HUES6 (cell line): ENCODE results near the gene SLC39A1.

Experiments
- H3K27ac ChIP-seq: 2 replicates; pipeline ENCODE4 v1.7.0; 2013; ENCODE audit warnings: low read depth, mild to moderate bottlenecking, low read length, inconsistent platforms
- H3K27me3 ChIP-seq: 2 replicates; pipeline ENCODE4 v1.6.1; 2013; ENCODE audit warnings: low read length; ENCODE audit not compliant: control insufficient read depth, insufficient read depth
- H3K36me3 ChIP-seq: 2 replicates; pipeline ENCODE4 v1.6.1; 2013; ENCODE audit warnings: low read length; ENCODE audit not compliant: control insufficient read depth, insufficient read depth
- H3K4me1 ChIP-seq: 2 replicates; pipeline ENCODE4 v1.6.1; 2013; ENCODE audit warnings: low read length; ENCODE audit not compliant: control insufficient read depth, insufficient read depth
- H3K4me3 ChIP-seq: 2 replicates; pipeline ENCODE4 v1.5.1; 2013; ENCODE audit warnings: low read depth, low read length
- H3K9ac ChIP-seq: one replicate; pipeline ENCODE4 v1.6.1; 2013; ENCODE audit warnings: mild to moderate bottlenecking, low read length
- H3K9me3 ChIP-seq: 2 replicates; pipeline ENCODE4 v1.6.1; 2013; ENCODE audit warnings: low read depth, low read length; ENCODE audit not compliant: control insufficient read depth, insufficient read depth

SLC39A1 gene

GRCh38 chr1:153973525-153973924, 10.2 kb upstream of the SLC39A1 start:
- Histone ChIP-seq H3K4me1 (peaks cover 8% of the 10 kb centered on the region), H3K27ac (no peak overlapping the region), H3K36me3 (peaks cover 29% of the 10 kb centered on the region)

GRCh38 chr1:153973071-153973470, 9.7 kb upstream of the SLC39A1 start:
- H3K27ac ChIP-seq, result no peak overlapping the region
- no peak overlapping the region for H3K9ac ChIP-seq

More at GRCh38 chr1:153973525-153973924, 10.2 kb upstream of the SLC39A1 start:
- no peak overlapping the region for H3K9ac ChIP-seq
- no peak overlapping the region for H3K4me3 ChIP-seq
- H3K9me3 ChIP-seq, result no peaks in the 10 kb centered on the region
- no peaks in the 10 kb centered on the region for H3K27me3 ChIP-seq

GRCh38 chr1:153970346-153970745, 7.0 kb upstream of the SLC39A1 start:
- no peak overlapping the region for H3K9ac ChIP-seq
- H3K36me3 ChIP-seq, result peaks cover 23% of the 10 kb centered on the region
- H3K4me1 ChIP-seq, result peaks cover 8% of the 10 kb centered on the region
- no peaks in the 10 kb centered on the region for H3K27me3 ChIP-seq
- H3K4me3 ChIP-seq, result no peak overlapping the region
- H3K9me3 ChIP-seq, result no peaks in the 10 kb centered on the region
- no peak overlapping the region for H3K27ac ChIP-seq

More at GRCh38 chr1:153973071-153973470, 9.7 kb upstream of the SLC39A1 start:
- H3K4me1 ChIP-seq, result peaks cover 10% of the 10 kb centered on the region
- H3K4me3 ChIP-seq, result no peak overlapping the region
- H3K9me3 ChIP-seq, result no peaks in the 10 kb centered on the region
- peaks cover 29% of the 10 kb centered on the region for H3K36me3 ChIP-seq
- no peaks in the 10 kb centered on the region for H3K27me3 ChIP-seq

- Histone ChIP-seq H3K27me3 (no peaks in the 10 kb centered on the region), H3K9ac (peak overlapping the region; percentile 82), H3K4me3 (peak overlapping the region; percentile 78; the same call in 1 of the 2 replicates), H3K36me3 (peaks cover 12% of the 10 kb centered on the region), H3K4me1 (peaks cover 8% of the 10 kb centered on the region), H3K9me3 (no peaks in the 10 kb centered on the region), H3K27ac (no peak overlapping the region)
Observed at GRCh38 chr1:153968972-153969371, 5.6 kb upstream of the SLC39A1 start.

GRCh38 chr1:153968408-153968807, 5.1 kb upstream of the SLC39A1 start:
- Histone ChIP-seq H3K4me1 (peaks cover 8% of the 10 kb centered on the region), H3K4me3 (peak overlapping the region; percentile 78), H3K27me3 (no peaks in the 10 kb centered on the region), H3K9ac (peak overlapping the region; percentile 82), H3K36me3 (peaks cover 6% of the 10 kb centered on the region), H3K9me3 (no peaks in the 10 kb centered on the region), H3K27ac (no peak overlapping the region)

- H3K27me3 ChIP-seq, result no peaks in the 10 kb centered on the region
- H3K27ac ChIP-seq, result peak overlapping the region; percentile 81
- peak overlapping the region; percentile 82 for H3K9ac ChIP-seq
- peak overlapping the region; percentile 78 for H3K4me3 ChIP-seq
- H3K4me1 ChIP-seq, result peaks cover 8% of the 10 kb centered on the region
- H3K36me3 ChIP-seq, result peaks cover 2% of the 10 kb centered on the region; the same call in 1 of the 2 replicates
- no peaks in the 10 kb centered on the region for H3K9me3 ChIP-seq
Observed at GRCh38 chr1:153968000-153968363, 4.6 kb upstream of the SLC39A1 start.

DNA sequence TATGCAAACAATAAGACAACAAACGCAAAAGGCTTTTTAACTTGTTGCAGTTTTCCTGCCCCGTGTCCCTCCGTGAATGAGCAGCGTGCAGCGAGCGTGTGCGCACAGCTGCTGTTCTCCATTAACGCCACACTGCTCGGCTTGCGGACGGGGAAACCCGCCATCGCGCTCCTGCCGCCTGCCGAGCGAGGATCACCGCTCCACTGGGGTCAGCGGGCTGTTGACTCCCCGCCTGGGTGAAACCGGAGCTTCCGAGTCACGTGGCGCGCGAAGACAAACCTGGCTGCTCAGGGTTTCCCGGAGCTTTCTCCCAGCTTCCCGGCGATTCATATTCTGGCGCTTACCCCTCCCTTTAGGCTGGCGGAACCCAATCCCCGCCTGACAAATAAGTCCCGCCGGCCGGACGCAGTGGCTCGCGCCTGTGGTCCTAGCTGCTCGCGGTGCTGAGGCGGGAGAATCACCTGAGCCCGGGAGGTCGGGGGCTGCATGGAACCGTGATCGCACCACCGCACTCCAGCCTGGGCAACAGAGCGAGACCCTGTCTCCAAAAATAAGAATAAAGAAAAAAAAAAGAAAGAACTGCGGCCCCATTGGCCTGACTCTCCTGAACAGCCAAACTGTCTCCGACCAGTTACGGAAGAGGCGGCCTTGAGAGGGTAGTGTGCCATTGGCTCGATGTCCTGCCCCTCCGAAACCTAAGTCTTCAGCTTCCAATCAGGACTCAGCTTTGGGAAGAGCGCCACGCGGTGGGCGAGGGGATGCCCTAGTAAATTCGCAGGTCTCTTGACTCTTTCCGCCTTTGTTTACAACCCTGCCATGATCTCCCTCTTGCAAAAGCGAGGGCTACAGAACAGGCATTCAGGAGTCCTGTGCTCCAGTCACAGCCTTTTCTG, 4.0 kb upstream of the SLC39A1 start, which contains the start of gene CREB3L4:
TSS of gene CREB3L4 (plus strand) at position 796 of the 893 bp plus-strand sequence. CDS start 624 bp downstream, outside the sequence.
- H3K27ac ChIP-seq, result peak within 1 kb of the TSS; percentile 81
- H3K9ac ChIP-seq, result peak within 1 kb of the TSS; percentile 82
- peaks cover 8% of the 10 kb centered on the region for H3K4me1 ChIP-seq
- no peaks in the 10 kb centered on the region for H3K27me3 ChIP-seq
- H3K36me3 ChIP-seq, result no peaks in the 10 kb centered on the region
- H3K9me3 ChIP-seq, result no peaks in the 10 kb centered on the region
- peak within 1 kb of the TSS; percentile 78 for H3K4me3 ChIP-seq

DNA sequence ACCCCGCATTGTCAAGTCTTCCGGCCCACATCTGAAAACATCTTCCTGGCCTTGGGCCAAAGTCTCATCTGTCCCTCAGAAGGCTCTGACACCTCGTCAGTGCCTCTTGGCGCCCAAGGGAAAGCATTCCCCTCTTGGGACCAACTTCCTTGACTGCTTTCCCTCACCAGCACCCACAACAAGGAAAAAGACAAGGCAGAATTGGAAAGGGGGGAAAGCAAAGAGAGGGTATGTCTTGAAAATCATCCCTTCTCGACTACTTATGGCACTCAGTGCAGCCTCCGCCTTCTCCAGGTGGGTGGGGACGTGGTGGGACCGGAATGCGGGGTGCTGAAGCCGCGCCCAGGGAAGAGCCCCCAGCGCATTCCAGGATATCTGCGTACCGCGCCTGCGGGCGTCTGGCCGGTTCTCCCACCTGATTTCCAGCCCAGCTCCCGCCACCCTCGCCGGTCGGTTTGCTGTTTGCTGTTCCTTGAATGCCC, 554 bp upstream of the SLC39A1 start:
- peaks cover 28% of the 10 kb centered on the region for H3K36me3 ChIP-seq
- H3K9ac ChIP-seq, result peak overlapping the region; percentile 89
- H3K4me3 ChIP-seq, result peak overlapping the region; percentile 89
- H3K4me1 ChIP-seq, result peaks cover 19% of the 10 kb centered on the region
- H3K27ac ChIP-seq, result peak overlapping the region; percentile 91
- no peaks in the 10 kb centered on the region for H3K9me3 ChIP-seq
- no peaks in the 10 kb centered on the region for H3K27me3 ChIP-seq

DNA sequence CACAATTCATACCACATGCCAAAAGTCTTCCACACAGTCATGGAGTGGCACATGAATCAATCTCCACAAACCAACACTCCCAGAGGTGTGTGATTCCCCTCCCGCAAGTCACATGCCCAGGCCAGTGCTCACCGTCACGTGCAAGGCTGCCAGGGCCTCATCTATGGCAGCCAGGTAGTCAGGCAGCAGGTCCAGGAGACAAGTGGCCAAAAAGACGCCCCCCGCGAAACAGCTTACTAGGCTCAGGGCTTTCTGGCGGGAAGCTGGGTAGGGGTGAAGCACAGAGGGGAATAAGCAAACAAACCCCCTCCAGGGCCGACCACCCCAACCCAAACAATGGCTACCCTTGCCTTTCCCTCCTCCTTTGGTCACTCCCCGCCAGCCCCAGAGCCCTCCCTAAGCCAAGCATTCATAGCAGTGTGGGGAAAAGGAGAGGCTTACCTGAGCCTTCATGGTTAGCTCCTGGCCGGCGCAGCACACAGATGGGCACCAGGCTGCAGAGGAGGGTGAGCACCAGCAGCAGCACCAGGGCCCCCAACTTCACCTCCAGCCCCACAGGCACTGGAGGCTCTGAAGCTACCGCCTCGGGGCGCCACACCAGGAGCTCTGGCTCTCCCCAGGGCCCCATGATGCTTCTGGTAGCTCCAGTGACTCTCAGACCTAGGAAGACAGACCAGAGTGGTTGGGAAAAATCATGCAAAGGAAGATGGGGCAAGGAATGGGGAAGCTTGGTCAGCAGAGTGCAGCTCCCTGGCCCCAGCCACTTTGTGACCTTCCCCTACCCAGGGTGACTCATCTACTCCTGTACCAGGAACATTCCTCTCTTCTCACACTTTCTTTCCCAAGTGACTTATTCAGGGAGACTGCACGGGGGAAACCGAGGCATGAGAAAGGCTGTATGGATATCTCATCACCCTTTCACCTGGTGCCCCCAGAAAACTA, 978 bp downstream of the SLC39A1 start:
- Histone ChIP-seq H3K36me3 (peaks cover 28% of the 10 kb centered on the region), H3K4me3 (peak overlapping the region; percentile 89), H3K4me1 (peaks cover 14% of the 10 kb centered on the region), H3K9me3 (no peaks in the 10 kb centered on the region), H3K27ac (peak overlapping the region; percentile 91), H3K27me3 (no peaks in the 10 kb centered on the region), H3K9ac (peak overlapping the region; percentile 90)

DNA sequence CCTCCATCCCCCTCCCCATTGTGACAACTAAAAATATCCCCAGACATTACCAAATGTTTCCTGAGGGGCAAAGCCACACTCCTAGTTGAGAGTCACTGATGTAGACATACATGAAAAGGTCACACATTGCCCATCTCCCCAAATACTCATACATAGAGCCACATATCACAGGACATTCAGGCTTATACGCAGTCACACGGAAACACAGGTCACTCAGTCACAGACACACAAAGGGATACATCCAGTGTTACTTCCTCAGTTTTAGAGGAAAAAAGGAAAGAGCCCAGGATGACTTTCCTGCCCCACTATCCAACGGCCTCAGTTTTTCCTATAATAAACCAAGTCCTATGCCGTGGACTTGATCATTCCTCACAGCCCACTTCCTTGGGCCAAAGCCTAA, 1.9 kb downstream of the SLC39A1 start:
- Histone ChIP-seq H3K4me1 (peaks cover 23% of the 10 kb centered on the region), H3K9me3 (no peaks in the 10 kb centered on the region), H3K4me3 (peak overlapping the region; percentile 89), H3K27me3 (no peaks in the 10 kb centered on the region), H3K9ac (peak overlapping the region; percentile 90), H3K27ac (no peak overlapping the region), H3K36me3 (peaks cover 28% of the 10 kb centered on the region)
